ENCODE results near the gene MAP4K2. TPM values are rescaled to one million over a fixed set of nuclear protein-coding genes. Genes with fewer than 3 reads are reported as not detected.

The MAP4K2 gene
- total RNA-seq, 1 donor from 2014 or later, result 23.1 TPM

DNA sequence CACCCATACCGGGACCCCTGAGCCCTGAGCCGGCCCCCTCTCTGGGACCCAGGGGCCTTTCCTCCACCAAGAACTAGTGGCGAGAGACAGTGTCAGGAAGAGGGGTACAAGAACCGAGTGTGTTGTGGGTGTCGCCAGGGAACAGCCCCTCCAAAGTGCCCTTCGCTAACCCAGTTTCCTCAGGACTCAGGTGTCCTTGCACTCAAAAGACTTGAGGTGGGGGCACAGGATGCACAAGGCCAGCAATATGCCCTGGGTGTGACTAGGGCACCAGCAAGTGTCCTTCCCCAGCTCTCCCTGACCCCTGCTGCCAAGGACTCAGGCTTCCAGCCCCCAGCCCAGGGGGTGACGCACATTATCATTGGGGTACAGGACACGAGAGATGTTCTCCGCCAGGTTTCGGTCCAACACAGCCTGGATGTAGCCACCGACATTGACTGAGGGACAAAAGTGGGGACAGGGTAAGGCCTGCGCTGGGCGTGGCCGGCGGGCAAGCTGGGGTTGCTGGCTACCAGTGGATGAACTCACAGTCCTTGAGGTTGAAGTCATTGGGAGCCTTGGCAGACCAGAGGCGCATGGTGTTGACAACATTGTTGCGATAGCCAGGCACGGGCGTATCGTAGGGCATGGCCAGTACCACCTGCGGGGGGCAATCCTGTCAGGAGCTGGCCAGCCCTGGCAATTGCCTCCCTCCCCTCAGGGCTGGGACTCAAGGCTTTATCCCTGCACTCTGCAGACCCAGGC, 47.9 kb downstream of the MAP4K2 start:
- no peak for DNase-seq (ENCODE audit: low spot score)

GRCh38 chr11:64754124-64754918, 48.7 kb downstream of the MAP4K2 start:
- DNase-seq (ENCODE audit: low spot score), result no peak

GRCh38 chr11:64753380-64754123, 49.5 kb downstream of the MAP4K2 start:
- no peak for DNase-seq (ENCODE audit: low spot score)

- no peak for DNase-seq (ENCODE audit: low spot score)
Observed at GRCh38 chr11:64753019-64753379, 50.0 kb downstream of the MAP4K2 start.

- no peak for DNase-seq (ENCODE audit: low spot score)
Observed at GRCh38 chr11:64752175-64752970, 50.6 kb downstream of the MAP4K2 start.

DNA sequence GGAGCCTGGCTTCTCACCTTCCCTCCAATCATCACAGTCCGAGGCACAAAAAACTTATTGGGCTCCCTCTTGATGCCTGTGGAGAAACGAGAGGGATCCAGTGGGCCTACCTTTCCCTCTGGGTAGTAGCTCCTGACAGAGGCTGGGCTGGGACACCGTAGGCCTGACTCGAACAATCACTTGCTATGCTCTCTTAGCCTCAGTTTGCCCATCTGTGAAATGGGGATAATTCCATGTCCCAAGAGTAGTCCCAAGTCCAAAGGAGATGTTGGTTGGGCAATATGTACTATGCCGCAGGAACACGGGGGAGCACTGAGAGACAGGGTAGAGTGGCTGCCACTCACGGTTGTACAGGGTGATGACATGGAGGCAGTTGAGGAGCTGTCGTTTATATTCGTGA, 51.4 kb downstream of the MAP4K2 start:
- DNase-seq (ENCODE audit: low spot score), result no peak

GRCh38 chr11:64751136-64751535, 51.9 kb downstream of the MAP4K2 start:
- no peak for DNase-seq (ENCODE audit: low spot score)

- no peak for DNase-seq (ENCODE audit: low spot score)
Observed at GRCh38 chr11:64750361-64751054, 52.5 kb downstream of the MAP4K2 start.

DNA sequence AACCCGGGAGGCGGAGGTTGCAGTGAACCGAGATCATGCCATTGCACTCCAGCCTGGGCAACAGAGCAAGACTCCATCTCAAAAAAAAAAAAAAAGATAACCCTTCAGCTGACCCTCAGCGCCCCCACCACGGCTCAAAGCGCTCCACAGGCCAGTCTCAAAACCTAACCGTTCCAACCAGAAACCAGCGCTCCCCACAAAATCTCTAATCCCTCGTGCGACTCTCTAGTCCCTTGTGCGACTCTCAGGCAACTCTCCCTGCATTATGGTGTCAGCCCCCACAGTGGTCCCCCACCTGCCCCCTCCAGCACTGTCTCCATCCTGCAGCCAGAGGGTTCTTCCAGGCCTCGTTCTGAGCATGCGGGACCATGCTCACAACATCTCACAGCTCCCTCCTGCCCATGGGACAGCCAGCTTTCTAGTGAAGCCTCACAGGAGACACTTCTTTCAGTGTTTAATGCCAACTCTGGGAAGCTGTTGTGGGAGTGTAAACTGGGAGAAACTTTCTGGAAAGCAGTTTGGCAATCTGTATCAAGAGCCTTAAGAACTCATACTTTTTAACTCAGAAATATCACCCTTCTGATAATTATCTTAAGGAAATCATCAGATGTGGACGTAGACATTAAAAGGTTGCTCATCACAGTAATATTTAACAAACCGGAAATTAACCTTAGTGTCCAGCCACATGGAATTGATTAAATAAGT, 54.9 kb downstream of the MAP4K2 start:
- DNase-seq (ENCODE audit: low spot score), result no peak

GRCh38 chr11:64746486-64746885, 56.5 kb downstream of the MAP4K2 start:
- DNase-seq (ENCODE audit: low spot score), result no peak

DNA sequence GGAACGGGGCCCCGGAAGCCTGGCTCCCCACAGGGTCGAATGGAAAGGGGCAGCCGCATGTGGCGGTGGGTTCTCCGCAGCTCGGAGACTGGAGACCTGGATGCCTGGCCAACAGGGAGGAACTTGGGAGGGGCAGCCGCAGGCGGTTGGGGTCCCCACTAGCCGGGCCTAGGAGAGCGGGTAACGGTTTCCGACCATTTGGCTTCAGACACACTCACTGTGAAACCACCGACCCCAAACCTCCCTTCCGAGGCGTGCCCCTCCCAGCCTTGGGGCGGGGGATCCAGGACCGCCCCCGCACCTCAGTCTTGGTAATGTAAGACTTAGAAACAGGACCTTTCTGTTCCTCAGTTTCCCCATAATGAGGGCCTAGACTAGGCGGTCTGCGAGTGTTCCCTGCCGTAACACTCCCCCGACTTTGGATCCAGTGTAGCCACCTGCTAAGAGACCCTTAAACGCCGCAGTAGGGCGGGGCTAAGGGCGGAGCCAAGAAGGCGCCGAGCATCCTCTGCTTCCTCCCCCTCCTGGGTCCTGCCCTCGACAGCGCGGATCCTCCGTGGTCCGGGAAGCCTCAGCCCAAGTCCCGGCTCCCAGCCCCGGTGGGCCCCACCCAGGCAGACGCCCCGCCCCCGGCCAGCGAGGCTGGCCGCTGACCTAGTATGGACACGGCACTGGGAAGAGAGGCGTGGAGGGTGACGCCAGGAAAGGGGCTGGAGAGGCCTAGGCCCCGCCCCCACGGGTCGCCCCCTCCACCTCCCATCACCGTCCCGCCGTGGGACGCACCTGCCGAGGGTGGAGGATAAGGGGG, 57.3 kb downstream of the MAP4K2 start:
- DNase-seq (ENCODE audit: low spot score), result peak; percentile 78

DNA sequence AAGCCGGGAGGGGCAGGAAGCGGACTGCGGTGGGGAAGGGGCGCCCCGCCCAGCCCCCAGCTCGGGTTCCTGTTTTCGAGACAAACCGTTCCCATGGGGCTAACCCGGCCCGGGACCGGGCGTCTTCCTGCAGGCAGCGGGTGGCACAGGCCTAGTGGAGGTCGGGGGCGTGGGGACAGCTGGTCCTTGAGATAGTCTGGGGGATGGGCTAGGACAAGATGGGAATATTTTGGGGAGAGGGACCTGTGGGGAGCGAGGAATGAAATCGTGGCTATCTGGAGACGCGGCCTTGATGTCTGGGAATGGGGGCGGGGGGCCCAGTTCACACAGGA, 57.9 kb downstream of the MAP4K2 start:
- peak; percentile 77 for DNase-seq (ENCODE audit: low spot score)

DNA sequence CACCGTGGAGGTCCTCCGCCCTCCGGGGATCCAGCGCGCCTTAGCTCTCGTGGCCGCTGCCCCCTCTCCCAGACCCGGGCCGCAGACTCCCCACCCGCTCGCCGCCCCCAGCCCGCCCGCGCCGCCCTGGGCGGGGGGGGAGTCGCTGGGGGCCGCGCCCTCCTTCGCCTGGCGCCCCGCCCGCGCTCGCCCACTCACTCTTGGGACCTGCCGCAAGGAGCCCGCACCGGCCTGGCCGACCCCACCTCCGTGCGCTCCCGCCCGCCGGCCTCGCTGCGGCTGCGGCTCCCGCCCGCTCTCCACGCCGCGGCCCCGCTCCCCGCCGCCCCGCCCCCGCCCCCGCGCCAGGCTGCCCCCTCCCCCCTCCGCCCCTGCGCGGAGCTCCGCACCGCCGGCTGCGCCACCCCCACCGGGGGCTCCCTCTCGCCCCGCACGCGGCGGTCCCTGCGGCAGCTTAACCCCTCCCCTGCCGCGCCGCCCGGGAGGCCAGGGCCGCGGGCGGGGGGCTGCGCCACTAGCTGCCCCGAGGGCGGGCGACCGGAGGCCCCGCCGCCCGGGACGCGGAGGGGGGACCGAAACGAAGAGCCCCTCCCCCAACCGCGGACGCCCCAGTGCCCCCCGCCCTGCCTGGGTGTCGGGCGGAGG, 58.3 kb downstream of the MAP4K2 start:
- no peak for DNase-seq (ENCODE audit: low spot score)

DNA sequence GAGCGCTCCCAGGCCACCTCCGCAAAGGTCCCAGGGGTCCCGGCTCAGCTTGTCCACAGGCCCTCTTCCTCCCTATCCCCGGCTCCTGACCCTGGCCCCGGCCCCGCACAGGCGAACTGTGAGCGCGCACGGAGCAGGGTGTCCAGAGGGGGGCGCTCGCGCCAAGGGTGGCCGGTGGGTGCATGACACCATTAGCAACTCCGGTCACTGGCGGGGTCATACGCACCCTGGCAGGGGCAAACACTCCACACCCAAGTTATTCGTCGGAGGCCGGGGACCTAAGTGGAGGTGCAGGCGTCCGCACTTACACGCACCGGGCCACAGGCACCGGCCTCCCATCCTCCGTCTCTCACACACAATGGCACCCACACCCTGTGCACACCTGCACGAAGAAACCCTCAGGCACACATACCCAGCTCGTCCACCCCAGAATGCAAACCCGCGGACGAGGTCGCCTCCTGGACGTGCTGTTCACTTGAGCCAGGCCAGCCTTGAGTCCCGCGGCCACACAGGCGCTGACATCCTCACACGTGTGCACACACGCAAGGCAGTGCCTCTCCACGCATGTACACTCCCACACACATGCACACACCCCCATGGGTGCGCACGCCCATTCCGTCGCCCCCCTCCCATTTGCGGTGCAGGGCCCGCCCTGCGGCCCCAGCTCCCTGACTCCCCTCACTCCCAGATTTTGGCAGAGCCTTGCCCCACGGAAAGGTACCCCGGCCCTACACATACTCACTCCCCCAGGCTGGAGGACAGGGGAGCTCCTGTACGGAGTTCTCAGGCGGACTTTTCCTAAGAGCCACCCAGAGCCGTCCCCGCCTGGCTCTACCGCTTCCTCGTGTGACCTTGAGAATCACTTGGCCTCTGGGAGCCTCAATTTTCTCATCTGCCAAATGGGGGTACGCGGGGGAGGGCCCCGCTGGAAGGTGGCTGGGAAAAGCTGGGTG, 59.1 kb downstream of the MAP4K2 start, which contains the start of gene RASGRP2:
RASGRP2 (minus strand) TSS at position 552 of the 953 bp plus-strand sequence. CDS start 1,276 bp downstream, outside the sequence.
- DNase-seq (ENCODE audit: low spot score), result peak; percentile 73

GRCh38 chr11:64742889-64743590, 60.0 kb downstream of the MAP4K2 start:
- peak; percentile 67 for DNase-seq (ENCODE audit: low spot score)

DNA sequence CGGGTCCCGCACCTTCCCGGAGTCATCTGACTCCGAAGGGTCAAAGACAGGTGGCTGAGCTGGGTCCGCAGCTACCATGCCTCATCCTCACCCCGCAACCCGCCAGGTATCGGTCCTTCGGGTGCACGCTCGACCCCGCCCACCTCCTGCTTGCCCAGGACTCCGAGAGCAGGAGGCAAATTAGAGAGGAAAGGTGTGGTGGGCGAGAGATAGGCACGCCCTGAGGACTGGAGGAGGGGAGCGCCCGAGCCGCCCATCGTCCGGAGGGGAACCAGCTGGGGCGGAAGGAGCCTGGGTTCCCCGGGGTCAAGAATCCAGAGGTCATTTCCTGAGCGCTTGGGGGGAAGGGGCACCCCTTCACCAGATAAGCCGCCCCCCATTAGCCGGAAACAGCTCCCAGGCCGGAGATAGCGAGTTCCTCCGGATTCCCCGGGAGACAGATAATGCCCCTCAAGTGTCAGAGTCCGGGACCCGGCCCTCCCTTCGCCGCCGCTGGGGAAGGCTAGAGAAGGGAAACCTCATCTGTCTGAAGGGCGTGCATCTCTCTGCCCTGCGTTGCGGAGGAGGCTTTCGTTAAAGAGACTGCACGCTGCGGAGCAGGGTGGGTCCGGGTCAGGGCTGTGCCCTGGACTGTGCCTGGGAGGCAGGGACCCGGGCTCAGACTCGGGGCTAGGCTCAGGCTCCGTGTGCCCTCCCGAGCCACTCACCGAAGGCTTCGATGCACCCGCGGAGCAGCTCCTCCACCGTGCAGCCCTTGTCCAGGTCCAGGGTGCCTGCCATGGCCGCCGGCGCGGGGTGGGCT, 60.7 kb downstream of the MAP4K2 start:
- DNase-seq (ENCODE audit: low spot score), result no peak
